Mammary epithelial cell (primary cell): ENCODE data around the gene XPR1.

Experiments used
- CTCF ChIP-seq, 2 donors: IDR thresholded peaks in 1 of 2; conservative IDR thresholded peaks in 1 of 2; 2 replicates each; pipeline ENCODE4 v1.5.1; 2011 to 2012; ENCODE audit warnings: inconsistent platforms in 2 of 2, low read length in 2 of 2, mild to moderate bottlenecking in 2 of 2, control low read depth in 1 of 2, low read depth in 1 of 2; ENCODE audit not compliant: insufficient read depth in 1 of 2; ENCODE audit errors: extremely low read depth in 1 of 2
- EZH2 ChIP-seq: IDR thresholded peaks from 2 replicates; pipeline ENCODE4 v1.6.1; 2012; ENCODE audit warnings: low read length, inconsistent platforms, borderline replicate concordance

GRCh38 chr1:180886338-180886737 is 254.5 kb downstream of the XPR1 start:
- TF ChIP-seq CTCF (conservative IDR thresholded peaks at IDR 0.05 in 1 of 2, IDR thresholded peaks at IDR 0.05 in 1 of 2; ENCODE audit: extremely low read depth in 1 of 2, insufficient read depth in 1 of 2, low read depth in 1 of 2, low read length in 2 of 2) (no peak), EZH2 (no peak)
